ENCODE data around the gene ZNF12.
"Not testable (repeated sequence)": the region's sequence is repeated elsewhere in the genome, so short reads cannot be mapped to it uniquely, and the experiment has no call there.

The ZNF12 gene

DNA sequence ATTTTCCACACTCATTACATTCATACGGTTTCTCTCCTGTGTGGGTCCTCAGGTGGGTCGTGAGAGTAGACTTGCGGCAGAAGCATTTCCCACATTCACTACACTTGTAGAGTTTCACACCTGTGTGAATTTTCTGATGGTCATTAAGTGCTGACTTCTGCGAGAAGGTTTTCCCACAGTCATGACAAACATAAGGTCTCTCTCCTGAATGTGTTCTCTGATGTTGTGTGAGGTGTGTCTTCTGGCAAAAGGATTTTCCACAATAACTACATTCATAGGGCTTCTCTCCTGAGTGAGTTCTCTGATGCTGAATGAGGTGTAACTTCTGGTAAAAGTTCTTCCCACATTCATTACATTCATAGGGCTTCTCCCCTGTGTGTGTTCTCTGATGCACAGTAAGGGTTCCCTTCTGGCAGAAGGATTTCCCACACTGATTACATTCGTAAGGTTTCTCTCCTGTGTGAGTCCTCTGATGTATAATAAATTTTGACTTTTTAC, 15.1 kb downstream of the ZNF12 start:
- in situ Hi-C loops (cut with HindIII; ENCODE audit: low sequenced_read_pairs): no loop called here

DNA sequence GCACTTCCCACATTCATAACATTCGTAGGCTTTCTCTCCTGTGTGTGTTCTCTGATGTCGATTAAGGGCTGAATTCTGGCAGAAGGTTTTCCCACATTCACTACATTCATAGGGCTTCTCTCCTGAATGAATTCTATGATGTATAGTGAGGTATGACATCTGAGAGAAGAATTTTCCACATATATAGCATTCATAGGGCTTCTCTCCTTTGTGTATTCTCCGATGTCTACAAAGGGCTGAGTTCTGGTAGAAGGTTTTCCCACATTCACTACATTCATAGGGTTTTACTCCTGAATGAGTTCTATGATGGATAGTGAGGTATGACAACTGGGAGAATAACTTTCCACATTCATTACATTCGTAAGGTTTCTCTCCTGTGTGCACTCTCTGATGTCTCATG, 15.6 kb downstream of the ZNF12 start:
- in situ Hi-C loops (cut with HindIII; ENCODE audit: low sequenced_read_pairs): no loop called here

DNA sequence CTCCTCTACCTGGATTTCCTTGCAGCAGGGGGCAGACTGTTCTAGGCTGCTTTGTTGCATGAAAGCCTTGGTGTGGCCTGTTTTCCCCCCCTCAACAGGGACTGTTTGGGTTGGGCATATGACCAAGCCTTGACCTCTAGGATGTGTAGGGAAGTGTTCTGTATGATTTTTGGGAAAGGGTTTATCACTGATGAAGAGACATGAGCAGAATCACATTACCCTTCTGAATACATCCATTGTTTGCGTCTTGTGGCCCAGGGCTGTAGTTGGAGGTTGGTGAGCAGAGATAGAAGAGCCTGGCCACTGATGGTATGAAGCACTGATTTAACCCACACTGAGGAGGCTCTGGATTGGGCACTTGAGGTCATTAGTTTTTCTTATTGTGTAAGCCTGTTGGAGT, 26.6 kb downstream of the ZNF12 start:
- in situ Hi-C loops (cut with HindIII; ENCODE audit: low sequenced_read_pairs): no loop called here

- in situ Hi-C loops (cut with HindIII; ENCODE audit: low sequenced_read_pairs): no loop called here
Observed at GRCh38 chr7:6675807-6676405, 30.8 kb downstream of the ZNF12 start.

GRCh38 chr7:6670851-6671250, 35.9 kb downstream of the ZNF12 start:
- in situ Hi-C loops (cut with HindIII; ENCODE audit: low sequenced_read_pairs): not testable (repeated sequence)

GRCh38 chr7:6658618-6659345, 48.0 kb downstream of the ZNF12 start:
- in situ Hi-C loops (cut with HindIII; ENCODE audit: low sequenced_read_pairs): no loop called here

DNA sequence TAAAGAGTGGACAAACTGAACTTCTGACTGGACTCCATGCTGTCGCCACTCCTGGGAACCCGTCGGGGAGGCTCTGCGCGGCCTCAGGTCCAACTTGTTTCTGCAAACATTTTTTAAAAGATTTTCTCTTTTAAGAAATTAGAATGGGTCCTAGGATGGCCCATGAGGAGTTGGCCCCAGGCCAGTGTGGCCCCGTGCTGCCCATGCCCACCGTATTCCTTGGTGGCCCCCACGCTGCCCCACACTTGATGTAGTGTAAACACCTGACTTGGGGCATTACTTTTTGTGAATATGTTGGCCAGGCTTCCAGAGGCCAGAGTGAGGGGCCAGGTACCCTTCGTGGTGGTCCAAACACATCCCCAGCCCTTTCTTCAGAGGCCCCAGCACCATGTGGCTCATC, 50.3 kb downstream of the ZNF12 start:
- in situ Hi-C loops (cut with HindIII; ENCODE audit: low sequenced_read_pairs): no loop called here

DNA sequence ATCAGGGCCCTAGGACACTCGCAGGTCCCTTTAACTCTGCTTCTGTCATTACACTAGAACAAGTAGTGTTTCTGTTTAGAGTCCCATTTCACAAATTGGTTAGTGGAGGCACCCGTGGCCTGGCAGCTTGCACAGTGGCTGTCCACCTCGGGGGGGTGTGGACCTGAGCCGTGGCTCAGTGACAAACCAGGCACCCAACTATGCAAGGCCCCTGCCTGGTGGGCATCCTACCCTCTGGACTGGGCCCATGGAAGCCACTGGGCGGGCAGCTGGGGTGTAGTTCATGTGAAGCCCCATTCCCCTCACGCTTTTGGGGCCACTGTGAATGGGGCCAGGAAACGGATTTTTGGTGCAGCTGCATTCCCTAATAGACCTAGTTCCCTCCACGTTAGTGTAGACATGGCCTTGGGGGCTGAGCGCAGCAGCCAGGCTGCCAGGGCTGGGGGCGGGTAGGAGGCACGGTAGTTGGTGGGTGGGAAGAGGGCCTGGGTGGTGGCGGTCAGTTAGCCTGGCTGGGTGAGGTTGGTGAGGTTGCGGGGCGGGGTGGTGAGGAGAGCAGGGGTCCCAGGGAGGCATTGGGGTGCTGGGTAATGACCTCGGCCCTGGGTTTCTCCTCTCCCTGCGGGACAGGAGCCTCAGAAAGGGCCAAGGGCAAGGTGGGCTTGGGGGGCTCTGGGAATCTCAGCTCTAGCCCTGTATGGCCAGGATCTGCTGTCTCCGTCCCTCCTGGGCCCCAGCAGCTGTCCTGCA, 50.9 kb downstream of the ZNF12 start:
- in situ Hi-C loops (cut with HindIII; ENCODE audit: low sequenced_read_pairs): no loop called here

GRCh38 chr7:6654842-6655610, 51.7 kb downstream of the ZNF12 start:
- in situ Hi-C loops (cut with HindIII; ENCODE audit: low sequenced_read_pairs): no loop called here

DNA sequence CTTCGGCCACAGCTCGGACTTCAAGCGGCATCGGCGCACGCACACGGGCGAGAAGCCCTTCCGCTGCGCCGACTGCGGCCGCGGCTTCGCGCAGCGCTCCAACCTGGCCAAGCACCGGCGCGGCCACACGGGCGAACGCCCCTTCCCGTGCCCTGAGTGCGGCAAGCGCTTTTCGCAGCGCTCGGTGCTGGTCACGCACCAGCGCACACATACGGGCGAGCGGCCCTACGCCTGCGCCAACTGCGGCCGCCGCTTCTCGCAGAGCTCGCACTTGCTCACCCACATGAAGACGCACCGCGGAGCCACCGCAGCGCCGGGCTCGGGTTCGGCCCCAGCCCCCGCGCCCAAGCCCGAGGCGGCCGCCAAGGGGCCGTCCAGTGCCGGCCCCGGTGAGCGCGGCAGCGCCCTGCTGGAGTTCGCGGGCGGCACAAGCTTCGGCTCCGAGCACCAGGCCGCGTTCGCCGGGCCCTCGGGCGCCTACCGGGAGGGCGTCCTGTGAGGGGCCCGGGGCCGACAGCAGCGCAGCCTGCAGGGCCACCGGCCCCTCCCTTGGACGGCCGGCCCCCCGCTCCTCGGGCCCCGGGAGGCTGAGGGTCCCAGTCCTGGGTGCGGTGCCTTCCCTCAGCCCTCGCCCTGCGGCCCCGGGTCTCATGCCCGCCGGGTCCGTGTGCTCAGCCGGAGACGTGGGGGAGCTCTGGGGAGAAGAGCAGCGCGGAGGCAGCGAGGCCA, 52.5 kb downstream of the ZNF12 start:
- in situ Hi-C loops (cut with HindIII; ENCODE audit: low sequenced_read_pairs): no loop called here

- in situ Hi-C loops (cut with HindIII; ENCODE audit: low sequenced_read_pairs): no loop called here
Observed at GRCh38 chr7:6653071-6654003, 53.4 kb downstream of the ZNF12 start.

- in situ Hi-C loops (cut with HindIII; ENCODE audit: low sequenced_read_pairs): no loop called here
Observed at GRCh38 chr7:6652446-6653011, 54.2 kb downstream of the ZNF12 start.

GRCh38 chr7:6651851-6652445, 54.8 kb downstream of the ZNF12 start:
- in situ Hi-C loops (cut with HindIII; ENCODE audit: low sequenced_read_pairs): no loop called here

GRCh38 chr7:6650521-6651011, 56.2 kb downstream of the ZNF12 start:
- in situ Hi-C loops (cut with HindIII; ENCODE audit: low sequenced_read_pairs): no loop called here

- in situ Hi-C loops (cut with HindIII; ENCODE audit: low sequenced_read_pairs): no loop called here
Observed at GRCh38 chr7:6650086-6650485, 56.7 kb downstream of the ZNF12 start.

- in situ Hi-C loops (cut with HindIII; ENCODE audit: low sequenced_read_pairs): no loop called here
Observed at GRCh38 chr7:6649241-6649961, 57.3 kb downstream of the ZNF12 start.

GRCh38 chr7:6648815-6649104, 58.0 kb downstream of the ZNF12 start:
- in situ Hi-C loops (cut with HindIII; ENCODE audit: low sequenced_read_pairs): no loop called here

Measured in DLD1 (cell line).